ENCODE measurements around the gene TSPOAP1.

The TSPOAP1 gene

GRCh38 chr17:58319173-58320162, 9.1 kb downstream of the TSPOAP1 start:
- TF ChIP-seq ZC3H10 (CRISPR knock-in tag; IDR thresholded peaks at IDR 0.05) (no peak), ESRRG (CRISPR knock-in tag; IDR thresholded peaks at IDR 0.05) (no peak), ARNTL (CRISPR knock-in tag; IDR thresholded peaks at IDR 0.05; ENCODE audit: borderline replicate concordance, low read depth) (no peak), GLIS3 (CRISPR knock-in tag; IDR thresholded peaks at IDR 0.05) (no peak)
- no peak for ATAC-seq

- no peak for TF ChIP-seq ZFP30 (CRISPR knock-in tag; IDR thresholded peaks at IDR 0.05)
- TF ChIP-seq CSDC2 (CRISPR knock-in tag; IDR thresholded peaks at IDR 0.05): no peak
- TF ChIP-seq OSR1 (CRISPR knock-in tag; IDR thresholded peaks at IDR 0.05): no peak
- no peak for ATAC-seq
These were observed 9.9 kb downstream of the TSPOAP1 start for GRCh38 chr17:58318627-58319172.

- TF ChIP-seq ZNF70 (CRISPR knock-in tag; IDR thresholded peaks at IDR 0.05) (no peak), CSDC2 (CRISPR knock-in tag; IDR thresholded peaks at IDR 0.05) (no peak), ZFP30 (CRISPR knock-in tag; IDR thresholded peaks at IDR 0.05) (no peak), GLIS3 (CRISPR knock-in tag; IDR thresholded peaks at IDR 0.05) (no peak), RARB (CRISPR knock-in tag; IDR thresholded peaks at IDR 0.05) (no peak), SNAI2 (CRISPR knock-in tag; IDR thresholded peaks at IDR 0.05) (no peak), PPARA (CRISPR knock-in tag; IDR thresholded peaks at IDR 0.05; ENCODE audit: borderline replicate concordance) (no peak), CSRNP3 (CRISPR knock-in tag; IDR thresholded peaks at IDR 0.05) (no peak), TSHZ2 (CRISPR knock-in tag; IDR thresholded peaks at IDR 0.05) (no peak), ZNF565 (CRISPR knock-in tag; conservative IDR thresholded peaks at IDR 0.05; ENCODE audit: low read depth) (no peak), ZFP3 (CRISPR knock-in tag; IDR thresholded peaks at IDR 0.05) (no peak), ARNTL (CRISPR knock-in tag; IDR thresholded peaks at IDR 0.05; ENCODE audit: borderline replicate concordance, low read depth) (no peak), TOX (CRISPR knock-in tag; IDR thresholded peaks at IDR 0.05; ENCODE audit: borderline replicate concordance) (no peak), ESRRG (CRISPR knock-in tag; IDR thresholded peaks at IDR 0.05) (no peak), ZNF8 (CRISPR knock-in tag; IDR thresholded peaks at IDR 0.05) (no peak), TCF4 (CRISPR knock-in tag; IDR thresholded peaks at IDR 0.05; ENCODE audit: borderline replicate concordance) (no peak)
- TF ChIP-seq, protein P1, sequence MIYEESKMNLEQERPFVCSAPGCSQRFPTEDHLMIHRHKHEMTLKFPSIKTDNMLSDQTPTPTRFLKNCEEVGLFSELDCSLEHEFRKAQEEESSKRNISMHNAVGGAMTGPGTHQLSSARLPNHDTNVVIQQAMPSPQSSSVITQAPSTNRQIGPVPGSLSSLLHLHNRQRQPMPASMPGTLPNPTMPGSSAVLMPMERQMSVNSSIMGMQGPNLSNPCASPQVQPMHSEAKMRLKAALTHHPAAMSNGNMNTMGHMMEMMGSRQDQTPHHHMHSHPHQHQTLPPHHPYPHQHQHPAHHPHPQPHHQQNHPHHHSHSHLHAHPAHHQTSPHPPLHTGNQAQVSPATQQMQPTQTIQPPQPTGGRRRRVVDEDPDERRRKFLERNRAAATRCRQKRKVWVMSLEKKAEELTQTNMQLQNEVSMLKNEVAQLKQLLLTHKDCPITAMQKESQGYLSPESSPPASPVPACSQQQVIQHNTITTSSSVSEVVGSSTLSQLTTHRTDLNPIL (CRISPR knock-in tag; IDR thresholded peaks at IDR 0.05; ENCODE audit: low read depth): no peak
- no peak for ATAC-seq
These were observed 10.5 kb downstream of the TSPOAP1 start for GRCh38 chr17:58318065-58318481.

DNA sequence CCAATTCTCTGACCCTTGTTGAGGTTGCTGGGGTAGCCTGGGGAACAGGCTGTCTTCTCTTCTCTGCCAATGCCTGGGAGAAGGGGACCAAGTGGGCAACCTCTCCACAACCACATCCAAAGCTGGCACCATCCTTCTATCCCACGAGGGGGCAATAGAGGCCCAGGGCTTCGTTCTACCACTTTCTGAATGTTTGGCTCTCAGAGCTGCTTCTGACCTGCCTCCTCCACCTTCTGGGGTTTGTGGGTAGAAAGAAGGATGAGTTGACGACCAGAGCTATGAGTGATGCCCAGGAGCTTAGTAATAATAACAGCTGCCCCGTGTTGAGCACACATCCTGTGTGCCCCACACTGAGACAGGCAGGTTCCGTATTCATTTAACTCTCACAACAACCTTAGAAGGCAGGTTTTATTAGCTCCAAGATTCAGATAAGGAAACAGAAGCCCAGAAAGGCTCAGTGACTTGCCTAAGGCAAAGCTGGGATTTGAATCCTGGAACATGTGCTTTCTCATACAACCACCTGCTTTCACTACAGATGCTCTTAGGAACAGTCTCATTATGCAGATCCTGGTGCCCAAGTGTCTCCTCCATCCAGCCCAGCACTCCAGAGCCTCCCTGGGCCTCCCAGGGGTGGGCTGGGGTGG, 11.1 kb downstream of the TSPOAP1 start:
- ATAC-seq: peak; percentile 80
- TF ChIP-seq ZFP3 (CRISPR knock-in tag; IDR thresholded peaks at IDR 0.05) (no peak), ISL1 (CRISPR knock-in tag; IDR thresholded peaks at IDR 0.05) (no peak), SNAI2 (CRISPR knock-in tag; IDR thresholded peaks at IDR 0.05) (no peak)
- TF ChIP-seq, protein P2, sequence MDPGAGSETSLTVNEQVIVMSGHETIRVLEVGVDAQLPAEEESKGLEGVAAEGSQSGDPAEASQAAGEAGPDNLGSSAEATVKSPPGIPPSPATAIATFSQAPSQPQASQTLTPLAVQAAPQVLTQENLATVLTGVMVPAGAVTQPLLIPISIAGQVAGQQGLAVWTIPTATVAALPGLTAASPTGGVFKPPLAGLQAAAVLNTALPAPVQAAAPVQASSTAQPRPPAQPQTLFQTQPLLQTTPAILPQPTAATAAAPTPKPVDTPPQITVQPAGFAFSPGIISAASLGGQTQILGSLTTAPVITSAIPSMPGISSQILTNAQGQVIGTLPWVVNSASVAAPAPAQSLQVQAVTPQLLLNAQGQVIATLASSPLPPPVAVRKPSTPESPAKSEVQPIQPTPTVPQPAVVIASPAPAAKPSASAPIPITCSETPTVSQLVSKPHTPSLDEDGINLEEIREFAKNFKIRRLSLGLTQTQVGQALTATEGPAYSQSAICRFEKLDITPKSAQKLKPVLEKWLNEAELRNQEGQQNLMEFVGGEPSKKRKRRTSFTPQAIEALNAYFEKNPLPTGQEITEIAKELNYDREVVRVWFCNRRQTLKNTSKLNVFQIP (CRISPR knock-in tag; IDR thresholded peaks at IDR 0.05; ENCODE audit: borderline replicate concordance, low read depth): no peak
